HepG2 (cell line): ENCODE results near the gene CDT1.

ENCODE experiments used
- ARNT ChIP-seq: fragments of 450-650 bp; IDR thresholded peaks from 2 replicates; pipeline ENCODE4 v1.6.1; 2017
- ASH2L ChIP-seq: fragments of 300-600, 200-600 bp; sonication (generic); IDR thresholded peaks from 2 replicates; pipeline ENCODE4 v1.7.0; 2017; ENCODE audit warnings: low read depth, mild to moderate bottlenecking, moderate library complexity, mixed read lengths, low read length; ENCODE audit not compliant: insufficient read length
- EP300 ChIP-seq, 3 experiments: sonication (generic) in 1 of 3; formaldehyde crosslinking in 1 of 3; IDR thresholded peaks; 2 replicates each; pipeline versions ENCODE4 v1.5.1 to v1.6.1; 2011 to 2020; ENCODE audit warnings: low read depth in 2 of 3, low read length in 2 of 3, borderline replicate concordance in 1 of 3, improper control_type of control experiment in 1 of 3, mild to moderate bottlenecking in 1 of 3, missing genetic modification reagents in 1 of 3, moderate library complexity in 1 of 3
- KAT7 ChIP-seq: IDR thresholded peaks from 2 replicates; pipeline ENCODE4 v1.6.1; 2018; ENCODE audit warnings: borderline replicate concordance, missing compliant biosample characterization
- NCOR1 ChIP-seq: fragments of 200-600 bp; sonication (generic); IDR thresholded peaks from 2 replicates; pipeline ENCODE4 v1.7.0; 2017; ENCODE audit warnings: antibody characterized with exemption, low read length, borderline replicate concordance
- ZFP36L2 ChIP-seq: sonication (generic); formaldehyde crosslinking; IDR thresholded peaks from 2 replicates; pipeline ENCODE4 v1.4.0; 2020; ENCODE audit warnings: missing genetic modification reagents
- ZNF430 ChIP-seq: sonication (generic); formaldehyde crosslinking; IDR thresholded peaks from 2 replicates; pipeline ENCODE4 v1.9.0; 2021; ENCODE audit warnings: mild to moderate bottlenecking, missing genetic modification reagents
- ZNF629 ChIP-seq: sonication (generic); formaldehyde crosslinking; conservative IDR thresholded peaks from 2 replicates; pipeline ENCODE4 v1.5.0; 2020; ENCODE audit warnings: missing genetic modification reagents
- TF ChIP-seq, protein P1 (sequence below): sonication (generic); formaldehyde crosslinking; IDR thresholded peaks from 2 replicates; pipeline ENCODE4 v1.5.0; 2020; ENCODE audit warnings: mild to moderate bottlenecking, missing genetic modification reagents, moderate library complexity
- TF ChIP-seq, protein P2 (sequence below): sonication (generic); formaldehyde crosslinking; IDR thresholded peaks from 2 replicates; pipeline ENCODE4 v1.4.0; 2020; ENCODE audit warnings: missing genetic modification reagents
- TF ChIP-seq, protein P3 (sequence below), 2 experiments: sonication (generic) in 1 of 2; formaldehyde crosslinking in 1 of 2; IDR thresholded peaks; 2 replicates each; pipeline versions ENCODE4 v1.4.0 to v1.6.1; 2018 to 2020; ENCODE audit warnings: missing genetic modification reagents in 2 of 2, borderline replicate concordance in 1 of 2, low read depth in 1 of 2, mild to moderate bottlenecking in 1 of 2, missing biosample characterization in 1 of 2

DNA sequence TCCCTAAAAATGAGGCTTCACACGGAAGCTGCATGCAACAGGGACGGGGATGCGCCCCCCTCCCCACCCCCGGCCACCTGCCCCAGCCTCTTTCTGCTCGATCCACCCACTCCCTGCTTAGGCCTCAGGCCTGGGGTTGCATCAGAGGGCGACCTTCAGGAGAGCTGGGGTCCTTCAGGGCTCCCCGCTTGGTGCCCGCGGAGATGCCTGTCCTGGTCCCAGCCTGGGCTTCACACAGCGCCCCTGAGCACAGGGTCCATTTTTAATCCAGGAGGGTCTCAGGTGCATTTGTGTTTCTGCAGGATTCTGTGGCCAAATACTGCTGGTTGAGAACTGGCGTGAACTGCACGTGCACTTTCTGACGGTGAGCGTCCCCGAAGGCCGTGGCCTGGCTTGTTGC is 15.5 kb downstream of the CDT1 start:
- no peak for TF ChIP-seq ZFP36L2
- TF ChIP-seq, protein P1, sequence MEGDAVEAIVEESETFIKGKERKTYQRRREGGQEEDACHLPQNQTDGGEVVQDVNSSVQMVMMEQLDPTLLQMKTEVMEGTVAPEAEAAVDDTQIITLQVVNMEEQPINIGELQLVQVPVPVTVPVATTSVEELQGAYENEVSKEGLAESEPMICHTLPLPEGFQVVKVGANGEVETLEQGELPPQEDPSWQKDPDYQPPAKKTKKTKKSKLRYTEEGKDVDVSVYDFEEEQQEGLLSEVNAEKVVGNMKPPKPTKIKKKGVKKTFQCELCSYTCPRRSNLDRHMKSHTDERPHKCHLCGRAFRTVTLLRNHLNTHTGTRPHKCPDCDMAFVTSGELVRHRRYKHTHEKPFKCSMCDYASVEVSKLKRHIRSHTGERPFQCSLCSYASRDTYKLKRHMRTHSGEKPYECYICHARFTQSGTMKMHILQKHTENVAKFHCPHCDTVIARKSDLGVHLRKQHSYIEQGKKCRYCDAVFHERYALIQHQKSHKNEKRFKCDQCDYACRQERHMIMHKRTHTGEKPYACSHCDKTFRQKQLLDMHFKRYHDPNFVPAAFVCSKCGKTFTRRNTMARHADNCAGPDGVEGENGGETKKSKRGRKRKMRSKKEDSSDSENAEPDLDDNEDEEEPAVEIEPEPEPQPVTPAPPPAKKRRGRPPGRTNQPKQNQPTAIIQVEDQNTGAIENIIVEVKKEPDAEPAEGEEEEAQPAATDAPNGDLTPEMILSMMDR (CRISPR knock-in tag), result no peak
- TF ChIP-seq, protein P2, sequence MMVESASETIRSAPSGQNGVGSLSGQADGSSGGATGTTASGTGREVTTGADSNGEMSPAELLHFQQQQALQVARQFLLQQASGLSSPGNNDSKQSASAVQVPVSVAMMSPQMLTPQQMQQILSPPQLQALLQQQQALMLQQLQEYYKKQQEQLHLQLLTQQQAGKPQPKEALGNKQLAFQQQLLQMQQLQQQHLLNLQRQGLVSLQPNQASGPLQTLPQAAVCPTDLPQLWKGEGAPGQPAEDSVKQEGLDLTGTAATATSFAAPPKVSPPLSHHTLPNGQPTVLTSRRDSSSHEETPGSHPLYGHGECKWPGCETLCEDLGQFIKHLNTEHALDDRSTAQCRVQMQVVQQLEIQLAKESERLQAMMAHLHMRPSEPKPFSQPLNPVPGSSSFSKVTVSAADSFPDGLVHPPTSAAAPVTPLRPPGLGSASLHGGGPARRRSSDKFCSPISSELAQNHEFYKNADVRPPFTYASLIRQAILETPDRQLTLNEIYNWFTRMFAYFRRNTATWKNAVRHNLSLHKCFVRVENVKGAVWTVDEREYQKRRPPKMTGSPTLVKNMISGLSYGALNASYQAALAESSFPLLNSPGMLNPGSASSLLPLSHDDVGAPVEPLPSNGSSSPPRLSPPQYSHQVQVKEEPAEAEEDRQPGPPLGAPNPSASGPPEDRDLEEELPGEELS (CRISPR knock-in tag), result no peak
- no peak for TF ChIP-seq ARNT
- TF ChIP-seq ZNF430, result no peak
- no peak for TF ChIP-seq EP300 (IDR thresholded peaks at IDR 0.05; ENCODE audit: low read depth in 2 of 2, low read length in 2 of 2)
- TF ChIP-seq EP300 (CRISPR knock-in tag; IDR thresholded peaks at IDR 0.05; ENCODE audit: borderline replicate concordance), result no peak
- TF ChIP-seq, protein P3, sequence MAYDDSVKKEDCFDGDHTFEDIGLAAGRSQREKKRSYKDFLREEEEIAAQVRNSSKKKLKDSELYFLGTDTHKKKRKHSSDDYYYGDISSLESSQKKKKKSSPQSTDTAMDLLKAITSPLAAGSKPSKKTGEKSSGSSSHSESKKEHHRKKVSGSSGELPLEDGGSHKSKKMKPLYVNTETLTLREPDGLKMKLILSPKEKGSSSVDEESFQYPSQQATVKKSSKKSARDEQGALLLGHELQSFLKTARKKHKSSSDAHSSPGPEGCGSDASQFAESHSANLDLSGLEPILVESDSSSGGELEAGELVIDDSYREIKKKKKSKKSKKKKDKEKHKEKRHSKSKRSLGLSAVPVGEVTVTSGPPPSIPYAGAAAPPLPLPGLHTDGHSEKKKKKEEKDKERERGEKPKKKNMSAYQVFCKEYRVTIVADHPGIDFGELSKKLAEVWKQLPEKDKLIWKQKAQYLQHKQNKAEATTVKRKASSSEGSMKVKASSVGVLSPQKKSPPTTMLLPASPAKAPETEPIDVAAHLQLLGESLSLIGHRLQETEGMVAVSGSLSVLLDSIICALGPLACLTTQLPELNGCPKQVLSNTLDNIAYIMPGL (CRISPR knock-in tag; IDR thresholded peaks at IDR 0.05; ENCODE audit: borderline replicate concordance in 1 of 2, low read depth in 1 of 2), result no peak
- TF ChIP-seq NCOR1, result no peak
- TF ChIP-seq ASH2L, result no peak
- no peak for TF ChIP-seq KAT7 (CRISPR knock-in tag)
- no peak for TF ChIP-seq ZNF629 (CRISPR knock-in tag)
